Liver (tissue), 9 donors: ENCODE measurements around the gene CACNG3. TPM values are rescaled to one million over a fixed set of nuclear protein-coding genes. Genes with fewer than 3 reads are reported as not detected.

Source experiments
- DNase-seq: peaks from one replicate; pipeline ENCODE4 v3.0.0-alpha.2; 2017; ENCODE audit warnings: low spot score
- H3K27ac ChIP-seq, 2 donors: one replicate each; pipeline ENCODE4 v1.7.0; 2013; ENCODE audit warnings: inconsistent platforms in 2 of 2, low read length in 2 of 2, control low read depth in 1 of 2, low read depth in 1 of 2, mild to moderate bottlenecking in 1 of 2
- H3K27me3 ChIP-seq, 4 donors: one replicate each; pipeline versions ENCODE4 v1.6.1 to v1.7.0; 2013; ENCODE audit warnings: low read length in 3 of 4, inconsistent platforms in 1 of 4, mild to moderate bottlenecking in 1 of 4, moderate library complexity in 1 of 4; ENCODE audit not compliant: control insufficient read depth in 4 of 4, insufficient read depth in 4 of 4
- H3K36me3 ChIP-seq, 4 donors: one replicate each; pipeline versions ENCODE4 v1.6.1 to v1.7.0; 2013; ENCODE audit warnings: low read length in 3 of 4, mild to moderate bottlenecking in 3 of 4, low read depth in 1 of 4, moderate library complexity in 1 of 4; ENCODE audit not compliant: control insufficient read depth in 4 of 4, insufficient read depth in 3 of 4
- H3K4me1 ChIP-seq, 4 donors: one replicate each; pipeline versions ENCODE4 v1.6.1 to v1.7.0; 2013; ENCODE audit warnings: low read length in 3 of 4, mild to moderate bottlenecking in 3 of 4, moderate library complexity in 1 of 4; ENCODE audit not compliant: control insufficient read depth in 4 of 4, insufficient read depth in 4 of 4
- H3K4me3 ChIP-seq, 3 donors: one replicate each; pipeline versions ENCODE4 v1.6.1 to v1.7.0; 2013; ENCODE audit warnings: low read length in 3 of 3, control low read depth in 1 of 3, low read depth in 1 of 3, mild to moderate bottlenecking in 1 of 3
- H3K9ac ChIP-seq, 2 donors: one replicate each; pipeline ENCODE4 v1.7.0; 2013; ENCODE audit warnings: low read length in 2 of 2, mild to moderate bottlenecking in 2 of 2, moderate library complexity in 2 of 2, control low read depth in 1 of 2, low read depth in 1 of 2
- H3K9me3 ChIP-seq, 4 donors: one replicate each; pipeline versions ENCODE4 v1.6.1 to v1.7.0; 2013; ENCODE audit warnings: low read length in 3 of 4; ENCODE audit not compliant: control insufficient read depth in 4 of 4
- EGR1 ChIP-seq, 2 donors: IDR thresholded peaks; 2 replicates each; pipeline ENCODE4 v1.6.1; 2016 to 2018; ENCODE audit warnings: antibody characterized with exemption in 2 of 2, low read depth in 2 of 2
- FOXA2 ChIP-seq: IDR thresholded peaks from 2 replicates; pipeline ENCODE4 v1.6.1; 2016; ENCODE audit warnings: antibody characterized with exemption
- GABPA ChIP-seq, 2 donors: IDR thresholded peaks in 1 of 2; conservative IDR thresholded peaks in 1 of 2; 2 replicates each; pipeline ENCODE4 v1.6.1; 2016; ENCODE audit warnings: antibody characterized with exemption in 2 of 2, mild to moderate bottlenecking in 1 of 2, moderate library complexity in 1 of 2
- HNF4A ChIP-seq, 2 donors: conservative IDR thresholded peaks; 2 replicates each; pipeline ENCODE4 v1.6.1; 2016; ENCODE audit warnings: antibody characterized with exemption in 2 of 2, mild to moderate bottlenecking in 2 of 2
- HNF4G ChIP-seq: IDR thresholded peaks from 2 replicates; pipeline ENCODE4 v1.6.1; 2016; ENCODE audit warnings: antibody characterized with exemption
- JUND ChIP-seq, 2 donors: IDR thresholded peaks; 2 replicates each; pipeline ENCODE4 v1.6.1; 2016; ENCODE audit warnings: antibody characterized with exemption in 2 of 2
- NR2F2 ChIP-seq: IDR thresholded peaks from 2 replicates; pipeline ENCODE4 v1.6.1; 2016; ENCODE audit warnings: antibody characterized with exemption
- RAD21 ChIP-seq, 2 donors: IDR thresholded peaks; 2 replicates each; pipeline ENCODE4 v1.6.1; 2016; ENCODE audit warnings: antibody characterized with exemption in 2 of 2, mild to moderate bottlenecking in 2 of 2
- REST ChIP-seq: IDR thresholded peaks from 2 replicates; pipeline ENCODE4 v1.6.1; 2016; ENCODE audit warnings: antibody characterized with exemption, mild to moderate bottlenecking
- RXRA ChIP-seq, 2 donors: IDR thresholded peaks; 2 replicates each; pipeline ENCODE4 v1.6.1; 2017 to 2018; ENCODE audit warnings: antibody characterized with exemption in 2 of 2, mild to moderate bottlenecking in 1 of 2
- SP1 ChIP-seq: IDR thresholded peaks from 2 replicates; pipeline ENCODE4 v1.6.1; 2018; ENCODE audit warnings: antibody characterized with exemption, mild to moderate bottlenecking
- TAF1 ChIP-seq: conservative IDR thresholded peaks from 2 replicates; pipeline ENCODE4 v1.6.1; 2016; ENCODE audit warnings: antibody characterized with exemption, mild to moderate bottlenecking
- YY1 ChIP-seq: IDR thresholded peaks from 2 replicates; pipeline ENCODE4 v1.6.1; 2016; ENCODE audit warnings: antibody characterized with exemption, mild to moderate bottlenecking
- WGBS: extraction: QIAGEN DNeasy Blood & Tissue Kit; methylation state at CpG from one replicate; pipeline ENCODE4 v1.1.7; 2013; 5-methylcytosine and 5-hydroxymethylcytosine counted together
- polyA plus RNA-seq, 2 donors: library from polyadenylated mRNA; stranded (reverse) in 1 of 2; unstranded in 1 of 2; fragments of 200-250 nt in 1 of 2; fragments of >200 nt in 1 of 2; fragmentation: Nextera tagmentation in 1 of 2; extraction: Ambion mirVana in 1 of 2; gene quantifications; one replicate each; pipeline versions ENCODE4 v1.2.1 to v1.2.3, GENCODE V29; 2013 to 2015
- total RNA-seq, 2 donors: library from RNA; depleted of rRNA; stranded (reverse); fragments of >200 nt; gene quantifications; one replicate each; pipeline ENCODE4 v1.2.3, GENCODE V29; 2014
- TF ChIP-seq, protein P1 (sequence below): IDR thresholded peaks from 2 replicates; pipeline ENCODE4 v1.6.1; 2016; ENCODE audit warnings: antibody characterized with exemption
- TF ChIP-seq, protein P2 (sequence below): fragments of 150-350 bp; IDR thresholded peaks from 2 replicates; pipeline ENCODE4 v1.5.1; 2017; ENCODE audit warnings: improper control_type of control experiment, low read depth, low read length; ENCODE audit not compliant: missing input control
- TF ChIP-seq, protein P3 (sequence below): IDR thresholded peaks from 2 replicates; pipeline ENCODE4 v1.6.1; 2016; ENCODE audit warnings: antibody characterized with exemption
- donor health status: healthy.
- donor health status: healthy.
- donor health status: healthy.
- donor health status: healthy.
- donor health status: healthy.

The CACNG3 gene
- total and polyA plus RNA-seq, 4 donors = not detected

DNA sequence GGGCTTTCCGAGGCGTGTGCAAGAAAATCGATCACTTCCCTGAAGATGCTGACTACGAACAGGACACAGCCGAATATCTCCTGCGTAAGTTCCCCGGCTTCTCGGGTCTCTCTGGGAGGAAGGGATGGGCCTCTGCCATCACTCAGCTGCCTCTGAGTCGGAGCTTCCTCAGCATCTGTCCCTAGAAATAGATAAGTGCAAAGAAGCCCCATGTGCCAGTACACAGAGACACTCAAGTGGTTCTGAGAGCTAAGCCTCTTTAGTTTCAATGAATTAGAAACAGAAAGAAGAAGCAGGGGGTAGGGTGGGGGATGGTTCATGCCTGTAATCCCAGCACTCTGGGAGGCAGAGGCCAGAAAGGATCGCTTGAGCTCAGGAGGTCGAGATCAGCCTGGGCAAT, 90.6 kb downstream of the CACNG3 start:
- no peaks in the 10 kb centered on the region for H3K36me3 ChIP-seq
- H3K27ac ChIP-seq = no peak overlapping the region
- DNase-seq = no peak
- H3K9me3 ChIP-seq = no peaks in the 10 kb centered on the region
- TF ChIP-seq REST (no peak), FOXA2 (no peak), NR2F2 (no peak), JUND (IDR thresholded peaks at IDR 0.05) (no peak), YY1 (no peak), RXRA (IDR thresholded peaks at IDR 0.05) (no peak), SP1 (no peak), RAD21 (IDR thresholded peaks at IDR 0.05) (no peak), GABPA (IDR thresholded peaks at IDR 0.05 in 1 of 2, conservative IDR thresholded peaks at IDR 0.05 in 1 of 2) (no peak), EGR1 (IDR thresholded peaks at IDR 0.05; ENCODE audit: low read depth in 2 of 2) (no peak)
- TF ChIP-seq, protein P1, sequence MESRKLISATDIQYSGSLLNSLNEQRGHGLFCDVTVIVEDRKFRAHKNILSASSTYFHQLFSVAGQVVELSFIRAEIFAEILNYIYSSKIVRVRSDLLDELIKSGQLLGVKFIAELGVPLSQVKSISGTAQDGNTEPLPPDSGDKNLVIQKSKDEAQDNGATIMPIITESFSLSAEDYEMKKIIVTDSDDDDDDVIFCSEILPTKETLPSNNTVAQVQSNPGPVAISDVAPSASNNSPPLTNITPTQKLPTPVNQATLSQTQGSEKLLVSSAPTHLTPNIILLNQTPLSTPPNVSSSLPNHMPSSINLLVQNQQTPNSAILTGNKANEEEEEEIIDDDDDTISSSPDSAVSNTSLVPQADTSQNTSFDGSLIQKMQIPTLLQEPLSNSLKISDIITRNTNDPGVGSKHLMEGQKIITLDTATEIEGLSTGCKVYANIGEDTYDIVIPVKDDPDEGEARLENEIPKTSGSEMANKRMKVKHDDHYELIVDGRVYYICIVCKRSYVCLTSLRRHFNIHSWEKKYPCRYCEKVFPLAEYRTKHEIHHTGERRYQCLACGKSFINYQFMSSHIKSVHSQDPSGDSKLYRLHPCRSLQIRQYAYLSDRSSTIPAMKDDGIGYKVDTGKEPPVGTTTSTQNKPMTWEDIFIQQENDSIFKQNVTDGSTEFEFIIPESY = no peak
- TF ChIP-seq, protein P2, sequence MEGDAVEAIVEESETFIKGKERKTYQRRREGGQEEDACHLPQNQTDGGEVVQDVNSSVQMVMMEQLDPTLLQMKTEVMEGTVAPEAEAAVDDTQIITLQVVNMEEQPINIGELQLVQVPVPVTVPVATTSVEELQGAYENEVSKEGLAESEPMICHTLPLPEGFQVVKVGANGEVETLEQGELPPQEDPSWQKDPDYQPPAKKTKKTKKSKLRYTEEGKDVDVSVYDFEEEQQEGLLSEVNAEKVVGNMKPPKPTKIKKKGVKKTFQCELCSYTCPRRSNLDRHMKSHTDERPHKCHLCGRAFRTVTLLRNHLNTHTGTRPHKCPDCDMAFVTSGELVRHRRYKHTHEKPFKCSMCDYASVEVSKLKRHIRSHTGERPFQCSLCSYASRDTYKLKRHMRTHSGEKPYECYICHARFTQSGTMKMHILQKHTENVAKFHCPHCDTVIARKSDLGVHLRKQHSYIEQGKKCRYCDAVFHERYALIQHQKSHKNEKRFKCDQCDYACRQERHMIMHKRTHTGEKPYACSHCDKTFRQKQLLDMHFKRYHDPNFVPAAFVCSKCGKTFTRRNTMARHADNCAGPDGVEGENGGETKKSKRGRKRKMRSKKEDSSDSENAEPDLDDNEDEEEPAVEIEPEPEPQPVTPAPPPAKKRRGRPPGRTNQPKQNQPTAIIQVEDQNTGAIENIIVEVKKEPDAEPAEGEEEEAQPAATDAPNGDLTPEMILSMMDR = no peak
- TF ChIP-seq, protein P3, sequence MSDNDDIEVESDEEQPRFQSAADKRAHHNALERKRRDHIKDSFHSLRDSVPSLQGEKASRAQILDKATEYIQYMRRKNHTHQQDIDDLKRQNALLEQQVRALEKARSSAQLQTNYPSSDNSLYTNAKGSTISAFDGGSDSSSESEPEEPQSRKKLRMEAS = no peak
- no peak overlapping the region for H3K4me3 ChIP-seq
- WGBS = 56% methylated on average over 11 of the region's 11 CpGs
- no peaks in the 10 kb centered on the region for H3K4me1 ChIP-seq
- peaks cover 0 to 9% (median 0%) of the 10 kb centered on the region in 4 donors for H3K27me3 ChIP-seq
- no peak overlapping the region for H3K9ac ChIP-seq

DNA sequence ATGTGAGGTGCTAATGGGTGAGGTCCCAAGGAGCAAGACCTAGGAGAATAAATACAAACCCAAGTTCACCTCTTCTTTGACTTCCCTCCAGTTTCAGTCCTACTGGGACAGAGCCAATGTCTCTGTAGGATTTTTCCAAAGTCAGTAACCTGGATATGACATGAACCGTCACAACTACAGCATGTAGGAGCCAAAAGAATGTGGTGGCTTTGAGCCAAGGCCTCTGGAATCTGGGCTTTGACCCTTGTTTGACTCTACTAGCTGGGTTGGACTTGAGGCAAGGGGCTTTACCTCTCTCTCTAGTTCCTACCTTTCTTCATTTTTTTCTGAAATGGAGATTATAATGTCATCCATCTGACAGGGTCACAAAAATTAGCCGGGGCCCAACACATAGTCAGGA, 91.4 kb downstream of the CACNG3 start:
- 45% methylated on average over 2 of the region's 2 CpGs for WGBS
- Histone ChIP-seq H3K27me3 (peaks cover 0 to 9% (median 0%) of the 10 kb centered on the region in 4 donors), H3K36me3 (no peaks in the 10 kb centered on the region), H3K9me3 (no peaks in the 10 kb centered on the region), H3K4me3 (no peak overlapping the region), H3K27ac (no peak overlapping the region), H3K4me1 (no peaks in the 10 kb centered on the region), H3K9ac (no peak overlapping the region)
- TF ChIP-seq HNF4A (conservative IDR thresholded peaks at IDR 0.05) (no peak), GABPA (IDR thresholded peaks at IDR 0.05 in 1 of 2, conservative IDR thresholded peaks at IDR 0.05 in 1 of 2) (no peak), YY1 (no peak), EGR1 (IDR thresholded peaks at IDR 0.05; ENCODE audit: low read depth in 2 of 2) (no peak), RAD21 (IDR thresholded peaks at IDR 0.05) (no peak), TAF1 (no peak), HNF4G (no peak), FOXA2 (no peak), REST (no peak), RXRA (IDR thresholded peaks at IDR 0.05) (no peak), JUND (IDR thresholded peaks at IDR 0.05) (no peak), SP1 (no peak), NR2F2 (no peak)
- TF ChIP-seq, protein P1 = no peak
- DNase-seq = no peak
